KBM-7 (cell line): ENCODE measurements around the gene ULK1.
A peak's percentile ranks its signal among the peaks of the same experiment; 100 is the strongest.

Experiments
- DNase-seq: peaks from one replicate; pipeline ENCODE4 v3.0.0-alpha.2; 2015
- in situ Hi-C: fragments of 300-500 bp; cut with MboI; formaldehyde crosslinking; loops from 2 replicates; pipeline ENCODE4 v1.14.3; 2020; ENCODE audit warnings: low sequenced_read_pairs, low pct_unique_long_range_greater_than_20kb, mixed read lengths

Gene ULK1

GRCh38 chr12:131917139-131917710 lies 22.8 kb downstream of the ULK1 start:
- in situ Hi-C loops, result no loop called here
- no peak for DNase-seq

GRCh38 chr12:131917711-131918306 lies 23.4 kb downstream of the ULK1 start:
- DNase-seq, result no peak
- in situ Hi-C loops, result no loop called here

GRCh38 chr12:131918311-131919050 lies 24.1 kb downstream of the ULK1 start:
- DNase-seq, result no peak
- in situ Hi-C loops, result no loop called here

GRCh38 chr12:131919051-131919347 lies 24.6 kb downstream of the ULK1 start:
- in situ Hi-C loops, result no loop called here
- no peak for DNase-seq

- DNase-seq, result no peak
- in situ Hi-C loops, result no loop called here
Observed at GRCh38 chr12:131919366-131920156, 25.1 kb downstream of the ULK1 start.

- no peak for DNase-seq
- in situ Hi-C loops, result no loop called here
Observed at GRCh38 chr12:131920157-131920508, 25.7 kb downstream of the ULK1 start.

GRCh38 chr12:131920902-131921840 lies 26.7 kb downstream of the ULK1 start:
- in situ Hi-C loops, result no loop called here
- DNase-seq, result no peak

- no peak for DNase-seq
- in situ Hi-C loops, result no loop called here
Observed at GRCh38 chr12:131921866-131922769, 27.7 kb downstream of the ULK1 start.

- in situ Hi-C loops, result no loop called here
- no peak for DNase-seq
Observed at GRCh38 chr12:131922772-131923171, 28.4 kb downstream of the ULK1 start.

- in situ Hi-C loops, result no loop called here
- DNase-seq, result no peak
Observed at GRCh38 chr12:131923260-131923659, 28.8 kb downstream of the ULK1 start.

- no peak for DNase-seq
- in situ Hi-C loops, result no loop called here
Observed at GRCh38 chr12:131927110-131928079, 33.0 kb downstream of the ULK1 start.

- in situ Hi-C loops, result no loop called here
- DNase-seq, result no peak
Observed at GRCh38 chr12:131928080-131928710, 33.8 kb downstream of the ULK1 start.

- in situ Hi-C loops, result no loop called here
- peak; percentile 91 for DNase-seq
Observed at GRCh38 chr12:131928711-131929580, 34.5 kb downstream of the ULK1 start, which contains the start of gene PUS1. Gene PUS1 (plus strand): TSS chr12:131929276. CDS start chr12:131929723, 447 bp downstream.

GRCh38 chr12:131929581-131930456 lies 35.4 kb downstream of the ULK1 start:
- peak; percentile 55 for DNase-seq

GRCh38 chr12:131930510-131930909 lies 36.1 kb downstream of the ULK1 start:
- DNase-seq, result no peak
- in situ Hi-C loops, result no loop called here

More at GRCh38 chr12:131929581-131930456, 35.4 kb downstream of the ULK1 start:
- in situ Hi-C loops, result no loop called here
